HG03575 (cell line): Measurements from ENCODE around the gene SPCS3.
"Not testable (repeated sequence)": the region's sequence is repeated elsewhere in the genome, so short reads cannot be mapped to it uniquely, and the experiment has no call there.

Source experiments
- ATAC-seq: cut with Tn5 transposase; IDR thresholded peaks from one replicate; pipeline ENCODE4 v1.9.1; 2021; ENCODE audit not compliant: unreplicated experiment, insufficient number of reproducible peaks, low FRiP score; ENCODE audit errors: extremely low read depth

Gene SPCS3

GRCh38 chr4:176302283-176303275, 17.2 kb upstream of the SPCS3 start:
- ATAC-seq: no peak

- no peak for ATAC-seq
Measured at GRCh38 chr4:176303938-176304337, 15.8 kb upstream of the SPCS3 start.

- no peak for ATAC-seq
Measured at GRCh38 chr4:176306837-176307665, 12.7 kb upstream of the SPCS3 start.

- no peak for ATAC-seq
Measured at GRCh38 chr4:176307666-176307930, 12.2 kb upstream of the SPCS3 start.

- peak; percentile 48 for ATAC-seq
Measured at GRCh38 chr4:176308441-176308840, 11.3 kb upstream of the SPCS3 start.

- peak; percentile 99 for ATAC-seq
Measured at GRCh38 chr4:176309046-176309445, 10.7 kb upstream of the SPCS3 start.

- no peak for ATAC-seq
Measured at GRCh38 chr4:176309772-176310171, 10.0 kb upstream of the SPCS3 start.

- no peak for ATAC-seq
Measured at GRCh38 chr4:176313596-176314336, 6.0 kb upstream of the SPCS3 start.

GRCh38 chr4:176319151-176319703, 539 bp upstream of the SPCS3 start:
- ATAC-seq: no peak

- ATAC-seq: peak; percentile 58
Measured at GRCh38 chr4:176320340-176320975, 692 bp downstream of the SPCS3 start.

GRCh38 chr4:176320976-176321361, 1.2 kb downstream of the SPCS3 start:
- no peak for ATAC-seq

- ATAC-seq: no peak
Measured at GRCh38 chr4:176321589-176321988, 1.8 kb downstream of the SPCS3 start.

GRCh38 chr4:176323511-176324160, 3.9 kb downstream of the SPCS3 start:
- no peak for ATAC-seq

- not testable (repeated sequence) for ATAC-seq
Measured at GRCh38 chr4:176324876-176325275, 5.1 kb downstream of the SPCS3 start.

GRCh38 chr4:176333076-176333475, 13.3 kb downstream of the SPCS3 start:
- no peak for ATAC-seq

GRCh38 chr4:176334066-176334465, 14.3 kb downstream of the SPCS3 start:
- ATAC-seq: no peak

GRCh38 chr4:176335421-176335820, 15.7 kb downstream of the SPCS3 start:
- ATAC-seq: no peak
